Measurements from ENCODE around the gene JAZF1. TPM values are rescaled to one million over a fixed set of nuclear protein-coding genes. Genes with fewer than 3 reads are reported as not detected.

The JAZF1 gene
- total and polyA plus RNA-seq, 3 experiments from 2014 or later: 3.2 to 5.1 (median 4.9) TPM

GRCh38 chr7:28128608-28129007 lies 52.0 kb downstream of the JAZF1 start:
- POLR2A ChIA-PET: no interaction called here
- H3K4me3 Mint-ChIP-seq: no peak overlapping the region
- no peak for DNase-seq
- H3K4me1 ChIP-seq (ENCODE audit: insufficient read depth, low read length): no peaks in the 10 kb centered on the region
- no peaks in the 10 kb centered on the region for H3K9me3 Mint-ChIP-seq
- no peaks in the 10 kb centered on the region for H3K27me3 Mint-ChIP-seq
- no peak overlapping the region for H3K4me3 ChIP-seq (ENCODE audit: low read length)
- no peaks in the 10 kb centered on the region for H3K27me3 ChIP-seq (ENCODE audit: insufficient read depth, low read length, poor library complexity, severe bottlenecking)
- CTCF ChIA-PET: no interaction called here
- peaks cover 0 to 6% (median 6%) of the 10 kb centered on the region in 3 donors for H3K36me3 Mint-ChIP-seq
- H3K36me3 ChIP-seq (ENCODE audit: insufficient read depth, low read length): no peaks in the 10 kb centered on the region
- peaks cover 18 to 41% (median 25%) of the 10 kb centered on the region in 3 donors for H3K4me1 Mint-ChIP-seq
- H3K9me3 ChIP-seq (ENCODE audit: low read length): no peaks in the 10 kb centered on the region
- peak overlapping the region in 2 of 8 donors; percentile 8 to 84 for H3K27ac Mint-ChIP-seq
- no peak overlapping the region for H3K27ac ChIP-seq (ENCODE audit: low read depth, low read length)

GRCh38 chr7:28126410-28127041 lies 54.1 kb downstream of the JAZF1 start:
- Mint-ChIP-seq H3K4me1 (peaks cover 28 to 59% (median 39%) of the 10 kb centered on the region in 3 donors), H3K36me3 (peaks cover 0 to 6% (median 4%) of the 10 kb centered on the region in 3 donors), H3K4me3 (no peak overlapping the region), H3K27me3 (no peaks in the 10 kb centered on the region), H3K9me3 (no peaks in the 10 kb centered on the region), H3K27ac (peak overlapping the region in 1 of 8 donors; percentile 19)
- ChIA-PET POLR2A (no interaction called here), CTCF (no interaction called here)
- H3K27me3 ChIP-seq (ENCODE audit: insufficient read depth, low read length, poor library complexity, severe bottlenecking): no peaks in the 10 kb centered on the region
- no peaks in the 10 kb centered on the region for H3K9me3 ChIP-seq (ENCODE audit: low read length)
- no peaks in the 10 kb centered on the region for H3K36me3 ChIP-seq (ENCODE audit: insufficient read depth, low read length)
- H3K27ac ChIP-seq (ENCODE audit: low read depth, low read length): no peak overlapping the region
- DNase-seq: no peak
- H3K4me3 ChIP-seq (ENCODE audit: low read length): no peak overlapping the region
- no peaks in the 10 kb centered on the region for H3K4me1 ChIP-seq (ENCODE audit: insufficient read depth, low read length)

- H3K27ac ChIP-seq (ENCODE audit: low read depth, low read length): no peak overlapping the region
- Mint-ChIP-seq H3K4me1 (peaks cover 33 to 67% (median 46%) of the 10 kb centered on the region in 3 donors), H3K36me3 (peaks cover 0 to 6% (median 4%) of the 10 kb centered on the region in 3 donors), H3K9me3 (no peaks in the 10 kb centered on the region), H3K27me3 (no peaks in the 10 kb centered on the region), H3K4me3 (no peak overlapping the region), H3K27ac (peak overlapping the region in 2 of 8 donors; percentile 2 to 19)
- H3K4me3 ChIP-seq (ENCODE audit: low read length): no peak overlapping the region
- H3K4me1 ChIP-seq (ENCODE audit: insufficient read depth, low read length): peaks cover under 1% of the 10 kb centered on the region
- ChIA-PET POLR2A (no interaction called here), CTCF (no interaction called here)
- no peaks in the 10 kb centered on the region for H3K36me3 ChIP-seq (ENCODE audit: insufficient read depth, low read length)
- DNase-seq: no peak
- no peaks in the 10 kb centered on the region for H3K27me3 ChIP-seq (ENCODE audit: insufficient read depth, low read length, poor library complexity, severe bottlenecking)
- H3K9me3 ChIP-seq (ENCODE audit: low read length): no peaks in the 10 kb centered on the region
Measured at GRCh38 chr7:28125431-28126409, 54.9 kb downstream of the JAZF1 start.

GRCh38 chr7:28124413-28124812 lies 56.2 kb downstream of the JAZF1 start:
- Histone ChIP-seq H3K36me3 (ENCODE audit: insufficient read depth, low read length) (no peaks in the 10 kb centered on the region), H3K27me3 (ENCODE audit: insufficient read depth, low read length, poor library complexity, severe bottlenecking) (no peaks in the 10 kb centered on the region), H3K9me3 (ENCODE audit: low read length) (no peaks in the 10 kb centered on the region), H3K27ac (ENCODE audit: low read depth, low read length) (no peak overlapping the region), H3K4me1 (ENCODE audit: insufficient read depth, low read length) (peaks cover 13% of the 10 kb centered on the region), H3K4me3 (ENCODE audit: low read length) (no peak overlapping the region)
- H3K36me3 Mint-ChIP-seq: peaks cover 0 to 6% (median 4%) of the 10 kb centered on the region in 3 donors
- H3K27me3 Mint-ChIP-seq: no peaks in the 10 kb centered on the region
- CTCF ChIA-PET: no interaction called here
- no peak overlapping the region for H3K4me3 Mint-ChIP-seq
- H3K4me1 Mint-ChIP-seq: peaks cover 45 to 79% (median 56%) of the 10 kb centered on the region in 3 donors
- no peak for DNase-seq
- H3K9me3 Mint-ChIP-seq: no peaks in the 10 kb centered on the region
- H3K27ac Mint-ChIP-seq: no peak overlapping the region
- POLR2A ChIA-PET: no interaction called here

- Mint-ChIP-seq H3K27ac (peak overlapping the region in 3 of 8 donors; percentile 28 to 94 (median 43)), H3K4me1 (peaks cover 43 to 76% (median 55%) of the 10 kb centered on the region in 3 donors), H3K27me3 (no peaks in the 10 kb centered on the region), H3K9me3 (no peaks in the 10 kb centered on the region), H3K4me3 (peak overlapping the region in 1 of 7 donors; percentile 20), H3K36me3 (peaks cover 0 to 6% (median 4%) of the 10 kb centered on the region in 3 donors)
- Histone ChIP-seq H3K9me3 (ENCODE audit: low read length) (no peaks in the 10 kb centered on the region), H3K4me3 (ENCODE audit: low read length) (no peak overlapping the region), H3K4me1 (ENCODE audit: insufficient read depth, low read length) (peaks cover 14% of the 10 kb centered on the region), H3K36me3 (ENCODE audit: insufficient read depth, low read length) (no peaks in the 10 kb centered on the region), H3K27me3 (ENCODE audit: insufficient read depth, low read length, poor library complexity, severe bottlenecking) (no peaks in the 10 kb centered on the region), H3K27ac (ENCODE audit: low read depth, low read length) (no peak overlapping the region)
- POLR2A ChIA-PET: no interaction called here
- no peak for DNase-seq
- CTCF ChIA-PET: no interaction called here
Measured at GRCh38 chr7:28123752-28124151, 56.8 kb downstream of the JAZF1 start.

GRCh38 chr7:28121496-28121895 lies 59.1 kb downstream of the JAZF1 start:
- no peaks in the 10 kb centered on the region for H3K9me3 Mint-ChIP-seq
- no peak for DNase-seq
- CTCF ChIA-PET: interaction anchor here (1.4 to 2.1 kb wide), 2 partner anchors 24 to 44 kb away, joined by 3 to 6 read pairs; no protein-coding TSS in a partner anchor
- no peaks in the 10 kb centered on the region for H3K27me3 Mint-ChIP-seq
- H3K36me3 Mint-ChIP-seq: no peaks in the 10 kb centered on the region
- no peak overlapping the region for H3K4me3 ChIP-seq (ENCODE audit: low read length)
- POLR2A ChIA-PET: no interaction called here
- H3K27ac Mint-ChIP-seq: no peak overlapping the region
- no peak overlapping the region for H3K27ac ChIP-seq (ENCODE audit: low read depth, low read length)
- H3K4me1 Mint-ChIP-seq: peaks cover 40 to 72% (median 51%) of the 10 kb centered on the region in 3 donors
- H3K4me1 ChIP-seq (ENCODE audit: insufficient read depth, low read length): peaks cover 14% of the 10 kb centered on the region
- H3K4me3 Mint-ChIP-seq: peak overlapping the region in 1 of 7 donors; percentile 30
- H3K27me3 ChIP-seq (ENCODE audit: insufficient read depth, low read length, poor library complexity, severe bottlenecking): no peaks in the 10 kb centered on the region
- no peaks in the 10 kb centered on the region for H3K9me3 ChIP-seq (ENCODE audit: low read length)
- H3K36me3 ChIP-seq (ENCODE audit: insufficient read depth, low read length): no peaks in the 10 kb centered on the region

GRCh38 chr7:28116041-28116440 lies 64.6 kb downstream of the JAZF1 start:
- Mint-ChIP-seq H3K36me3 (peaks cover 0 to 1% (median 0%) of the 10 kb centered on the region in 3 donors), H3K27me3 (no peaks in the 10 kb centered on the region), H3K4me1 (peaks cover 17 to 22% (median 19%) of the 10 kb centered on the region in 3 donors), H3K9me3 (no peaks in the 10 kb centered on the region), H3K4me3 (no peak overlapping the region), H3K27ac (no peak overlapping the region)
- Histone ChIP-seq H3K9me3 (ENCODE audit: low read length) (no peaks in the 10 kb centered on the region), H3K27ac (ENCODE audit: low read depth, low read length) (no peak overlapping the region), H3K4me1 (ENCODE audit: insufficient read depth, low read length) (peaks cover 14% of the 10 kb centered on the region), H3K4me3 (ENCODE audit: low read length) (no peak overlapping the region), H3K36me3 (ENCODE audit: insufficient read depth, low read length) (no peaks in the 10 kb centered on the region), H3K27me3 (ENCODE audit: insufficient read depth, low read length, poor library complexity, severe bottlenecking) (no peaks in the 10 kb centered on the region)
- POLR2A ChIA-PET: no interaction called here
- CTCF ChIA-PET: no interaction called here
- no peak for DNase-seq

- Mint-ChIP-seq H3K4me3 (no peak overlapping the region), H3K9me3 (no peaks in the 10 kb centered on the region), H3K4me1 (peaks cover 12 to 15% (median 15%) of the 10 kb centered on the region in 3 donors), H3K27me3 (no peaks in the 10 kb centered on the region), H3K27ac (no peak overlapping the region), H3K36me3 (peaks cover 0 to 1% (median 0%) of the 10 kb centered on the region in 3 donors)
- Histone ChIP-seq H3K4me1 (ENCODE audit: insufficient read depth, low read length) (peaks cover 10% of the 10 kb centered on the region), H3K9me3 (ENCODE audit: low read length) (no peaks in the 10 kb centered on the region), H3K27ac (ENCODE audit: low read depth, low read length) (no peak overlapping the region), H3K4me3 (ENCODE audit: low read length) (no peak overlapping the region), H3K27me3 (ENCODE audit: insufficient read depth, low read length, poor library complexity, severe bottlenecking) (no peaks in the 10 kb centered on the region), H3K36me3 (ENCODE audit: insufficient read depth, low read length) (no peaks in the 10 kb centered on the region)
- ChIA-PET POLR2A (no interaction called here), CTCF (no interaction called here)
- no peak for DNase-seq
Measured at GRCh38 chr7:28115261-28115660, 65.3 kb downstream of the JAZF1 start.
